GM19238 (cell line): Measurements from ENCODE around the gene TTC22.

Experiments
- DNase-seq: peaks from one replicate; pipeline ENCODE4 v3.0.0; 2011; ENCODE audit warnings: low spot score; ENCODE audit not compliant: insufficient read length

TTC22 gene

DNA sequence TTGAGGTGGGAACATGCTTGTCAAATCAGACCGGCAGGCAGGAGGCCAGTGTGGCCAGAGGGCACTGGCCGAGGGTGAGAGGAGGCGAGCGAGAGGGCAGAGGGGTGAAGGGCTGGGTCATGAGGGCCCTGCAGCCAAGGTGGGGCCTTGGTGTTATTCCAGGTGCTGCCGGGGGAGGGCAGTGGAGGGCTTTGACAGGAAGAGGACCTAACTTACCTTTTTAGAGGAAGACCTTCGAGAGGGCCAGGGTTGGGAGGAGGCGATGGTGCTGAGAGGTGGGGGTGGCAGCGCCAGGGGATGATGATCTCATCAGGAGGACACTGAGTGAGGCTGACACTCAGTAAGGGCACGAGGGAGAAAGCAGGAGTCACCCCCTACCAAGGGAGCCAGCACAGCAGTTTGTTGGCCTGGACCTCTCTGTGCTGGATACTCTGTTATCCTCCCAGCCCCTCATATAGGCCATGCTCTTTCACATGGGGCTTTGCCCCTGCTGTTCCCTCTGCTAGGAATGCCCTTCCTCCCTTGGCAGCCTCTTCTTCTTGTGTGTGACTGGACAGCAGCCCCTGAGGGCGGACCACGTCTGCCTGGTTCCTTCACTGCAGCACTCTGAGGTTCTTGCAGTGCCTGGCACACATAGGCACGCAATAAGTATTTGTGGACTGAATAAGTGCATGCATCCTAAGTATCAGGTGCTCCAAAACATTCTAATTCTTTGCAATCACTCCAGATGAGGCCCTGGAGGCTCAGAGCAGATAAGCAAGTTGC lies 7.5 kb upstream of the TTC22 start:
- DNase-seq, result no peak

DNA sequence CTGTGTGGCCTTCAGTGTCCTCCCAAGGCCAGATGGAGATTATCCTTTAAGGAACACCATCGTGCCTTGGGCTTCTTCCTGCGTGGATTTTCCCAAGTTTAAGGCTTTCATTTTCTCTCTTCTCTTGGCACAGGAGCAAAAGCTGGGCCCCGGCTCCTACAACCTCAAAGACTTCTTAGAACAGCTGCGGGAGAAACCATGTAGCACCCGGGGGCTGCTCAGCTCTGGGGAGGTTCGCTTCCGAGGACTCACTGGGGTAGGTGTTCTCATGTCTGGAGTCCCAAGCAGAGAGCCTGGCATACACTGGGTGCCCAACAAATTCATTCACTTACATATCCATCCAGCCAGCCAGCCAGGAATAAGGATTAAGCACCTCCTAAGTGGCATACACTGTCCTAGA lies 6.6 kb upstream of the TTC22 start:
- no peak for DNase-seq

GRCh38 chr1:54806931-54807611 lies 5.9 kb upstream of the TTC22 start:
- DNase-seq, result no peak

DNA sequence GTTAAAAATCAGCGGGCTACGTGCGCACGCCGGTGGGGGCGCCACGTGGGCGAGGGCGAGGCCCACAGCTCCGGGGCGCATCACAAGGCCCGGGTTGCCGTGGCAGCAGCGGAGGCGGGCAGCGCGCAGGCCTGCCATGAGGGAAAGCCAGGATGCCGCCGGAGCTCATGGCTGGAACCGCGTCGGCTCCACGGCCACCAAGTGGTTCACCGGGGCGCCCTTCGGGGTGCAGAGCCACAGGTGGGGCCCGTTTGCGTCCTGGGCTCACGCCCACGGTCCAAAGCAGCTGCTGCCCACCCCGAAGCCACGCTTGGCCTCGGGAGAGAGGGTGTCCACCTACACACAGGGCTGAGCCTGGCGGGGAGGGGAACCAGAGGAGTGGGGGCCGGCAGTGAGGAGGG lies 4.9 kb upstream of the TTC22 start:
- no peak for DNase-seq

DNA sequence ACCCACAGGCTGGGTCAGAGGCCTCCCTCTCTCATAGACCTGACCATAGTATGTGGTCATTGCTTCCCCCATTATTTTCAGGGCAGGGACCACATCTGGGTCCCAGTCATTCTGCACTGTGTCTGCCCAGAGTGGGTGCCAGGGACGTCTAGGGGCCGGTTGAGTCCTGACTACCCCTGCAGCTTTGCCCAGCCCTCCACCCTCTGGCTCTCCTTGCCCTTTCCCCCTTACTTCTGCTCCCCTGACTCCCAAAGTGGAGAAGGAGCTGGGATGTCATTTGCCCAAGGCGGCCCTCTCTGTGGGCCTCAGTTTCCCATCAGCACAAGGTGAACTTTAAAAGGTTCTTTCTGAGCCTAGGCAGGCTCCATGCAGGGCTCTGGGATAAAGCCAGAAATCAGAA lies 4.3 kb upstream of the TTC22 start:
- DNase-seq, result no peak

- DNase-seq, result no peak
Observed at GRCh38 chr1:54804471-54805132, 3.5 kb upstream of the TTC22 start.

GRCh38 chr1:54803761-54804470 lies 2.8 kb upstream of the TTC22 start:
- no peak for DNase-seq

DNA sequence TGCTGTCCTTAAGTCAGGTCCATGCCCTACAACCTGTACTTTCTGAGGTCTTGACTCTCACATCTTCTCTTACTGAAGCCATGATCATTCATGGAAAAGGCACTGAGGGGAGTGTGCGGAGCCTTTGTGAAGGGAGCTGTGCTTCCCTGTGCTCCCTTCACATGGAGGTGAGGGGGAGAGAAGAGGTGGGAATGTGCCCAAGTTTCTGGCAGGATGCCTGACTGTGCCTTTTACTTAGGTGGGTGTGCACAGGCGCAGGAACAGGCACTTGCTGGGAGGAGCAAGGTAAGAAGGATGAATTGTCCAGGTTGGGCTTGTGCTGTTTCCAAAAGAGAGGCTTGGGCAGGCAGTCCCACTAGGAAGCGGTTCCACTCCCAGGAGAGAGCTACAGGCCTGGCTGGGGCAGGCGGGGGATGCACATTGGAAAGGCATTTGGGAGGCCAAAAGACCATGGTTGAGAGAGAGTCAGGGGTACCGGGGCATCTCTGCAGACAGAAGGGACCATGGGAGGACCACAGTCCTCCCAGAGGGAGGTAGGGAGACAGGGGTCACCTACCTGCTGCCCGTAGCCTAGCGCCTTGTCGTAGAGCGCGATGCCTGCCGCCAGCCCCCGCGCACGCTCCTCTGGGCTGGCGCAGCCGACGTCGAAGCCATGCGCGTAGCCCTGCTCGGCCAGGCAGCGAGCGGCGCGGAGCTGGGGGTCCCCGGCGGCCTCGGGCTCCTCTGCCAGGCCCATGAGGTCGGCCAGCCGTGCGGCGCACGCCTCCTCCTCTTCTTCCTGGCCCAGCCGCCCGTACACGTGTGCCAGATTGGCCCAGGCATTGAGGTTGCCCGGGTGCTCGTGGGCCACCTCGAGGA lies 853 bp downstream of the TTC22 start:
- DNase-seq, result no peak

DNA sequence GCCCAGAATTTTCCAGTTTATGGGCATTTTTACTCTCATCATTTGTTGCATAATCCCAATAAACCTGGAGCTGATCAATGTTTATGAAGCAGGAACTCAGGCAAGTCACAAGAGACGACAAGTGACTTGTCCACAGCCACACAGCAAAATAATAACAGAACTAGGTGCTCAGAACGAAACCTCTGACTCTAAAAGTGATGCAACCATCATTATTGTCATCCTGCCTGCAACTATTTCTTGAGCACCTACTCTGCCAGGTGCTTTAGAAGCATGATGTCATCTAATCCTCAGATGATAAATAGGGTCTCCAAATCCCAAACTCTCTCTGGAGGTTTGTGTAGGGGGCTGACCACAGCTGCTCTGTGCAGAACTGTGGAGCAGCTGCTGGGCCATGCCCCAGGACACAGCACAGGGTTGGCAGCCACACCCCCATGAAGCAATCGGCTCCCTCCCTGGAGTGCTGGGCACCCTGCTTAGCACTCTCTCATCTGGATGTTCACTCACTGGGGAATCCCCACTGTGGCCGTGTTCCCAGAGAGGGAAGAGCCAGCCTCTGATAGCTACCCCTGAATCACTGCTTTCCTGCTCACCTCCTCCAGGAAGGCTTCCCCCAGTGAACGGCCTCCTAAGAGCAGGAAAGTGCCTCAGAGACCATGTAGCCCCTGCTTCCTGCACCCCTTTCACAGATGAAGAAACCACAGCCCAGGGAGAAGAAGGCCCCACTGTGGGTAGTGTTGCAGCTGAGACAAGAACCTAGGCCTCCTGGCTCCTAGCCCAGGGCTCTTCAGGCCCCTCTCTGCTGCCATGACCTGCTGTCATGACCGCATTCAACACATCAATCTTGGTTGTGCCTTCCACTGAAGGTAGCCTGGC lies 2.1 kb downstream of the TTC22 start:
- no peak for DNase-seq

DNA sequence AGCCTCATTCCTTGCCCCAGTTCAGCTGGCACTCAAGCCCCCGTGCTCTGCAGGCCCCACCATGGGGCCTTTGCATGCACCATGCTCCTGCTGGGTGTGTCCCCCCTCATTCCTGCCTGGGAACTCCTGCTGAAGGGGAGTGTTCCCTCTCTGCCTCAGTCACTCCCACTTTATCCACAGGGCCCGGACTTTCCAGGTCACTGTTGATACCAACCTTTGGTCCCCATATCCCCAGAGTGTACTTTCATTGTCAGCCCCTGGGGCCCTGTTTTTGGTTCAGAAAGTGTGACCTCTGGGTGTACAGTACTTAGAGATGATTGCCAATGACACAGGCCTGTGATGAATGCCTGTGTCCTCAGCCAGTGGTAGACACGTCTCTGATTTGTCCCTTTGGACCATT lies 2.9 kb downstream of the TTC22 start:
- DNase-seq, result no peak

DNA sequence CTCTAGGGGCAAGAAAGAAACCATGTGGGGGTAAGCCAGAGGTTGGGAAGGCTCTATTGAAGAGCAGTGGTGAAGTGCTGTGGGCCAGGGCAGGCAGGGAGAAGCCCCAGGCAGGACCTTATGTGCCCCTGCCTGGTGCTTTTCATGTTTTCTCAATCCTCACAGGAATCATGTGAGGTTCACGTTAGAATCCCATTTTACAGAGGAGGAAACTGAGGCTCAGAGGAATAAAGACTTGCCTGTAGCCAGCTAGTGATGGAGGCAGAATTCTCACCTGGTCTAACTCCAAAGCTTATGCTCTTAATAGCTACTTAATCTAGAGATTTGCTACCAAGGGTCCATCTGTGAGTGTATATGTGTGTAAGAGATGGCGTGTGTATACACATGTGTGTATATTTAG lies 4.2 kb downstream of the TTC22 start:
- DNase-seq, result no peak

GRCh38 chr1:54795841-54796468 lies 5.2 kb downstream of the TTC22 start:
- no peak for DNase-seq

GRCh38 chr1:54795356-54795665 lies 5.8 kb downstream of the TTC22 start:
- DNase-seq, result no peak

DNA sequence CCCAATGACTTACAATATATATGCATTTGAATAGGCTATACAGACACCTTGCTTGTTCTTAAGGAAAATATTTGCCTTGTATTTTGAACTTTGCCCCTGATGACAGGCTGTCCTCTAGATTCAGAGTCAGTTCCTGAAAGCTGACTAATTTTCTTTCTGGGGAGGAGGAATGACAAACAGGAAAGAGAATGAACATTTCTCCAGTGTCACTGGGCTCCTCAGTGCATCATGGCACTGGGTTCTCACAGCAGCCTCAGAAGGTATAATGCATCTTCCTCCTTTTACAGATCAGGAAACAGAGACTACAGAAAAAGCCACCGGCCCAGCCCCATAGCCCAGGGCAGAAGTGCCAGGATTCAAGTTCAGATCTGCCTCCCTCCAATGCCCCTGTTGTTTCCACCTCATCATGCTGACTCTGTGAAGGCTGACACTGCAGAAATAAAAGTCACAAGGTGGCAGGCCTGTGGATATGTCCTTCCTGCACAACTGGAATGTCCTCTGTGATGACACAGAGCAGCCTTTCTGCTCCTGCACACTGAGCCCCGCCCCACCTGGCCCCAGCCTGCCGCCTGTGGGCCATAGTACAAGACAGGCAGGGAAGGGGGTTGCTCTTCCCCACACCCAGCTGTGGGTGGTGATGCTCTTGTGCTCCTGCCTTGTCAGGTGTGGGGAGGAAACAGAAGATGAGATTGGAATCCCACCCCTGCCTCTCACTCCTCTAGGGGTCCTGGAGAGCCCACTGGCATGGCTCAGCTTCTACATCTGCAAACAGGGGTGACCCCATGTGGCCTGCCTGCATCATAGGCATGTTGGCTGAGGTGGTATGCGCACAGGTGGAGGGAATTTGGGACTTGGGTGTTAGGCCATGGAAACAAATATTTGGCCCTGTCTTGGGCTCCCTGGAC lies 6.4 kb downstream of the TTC22 start:
- DNase-seq, result no peak

DNA sequence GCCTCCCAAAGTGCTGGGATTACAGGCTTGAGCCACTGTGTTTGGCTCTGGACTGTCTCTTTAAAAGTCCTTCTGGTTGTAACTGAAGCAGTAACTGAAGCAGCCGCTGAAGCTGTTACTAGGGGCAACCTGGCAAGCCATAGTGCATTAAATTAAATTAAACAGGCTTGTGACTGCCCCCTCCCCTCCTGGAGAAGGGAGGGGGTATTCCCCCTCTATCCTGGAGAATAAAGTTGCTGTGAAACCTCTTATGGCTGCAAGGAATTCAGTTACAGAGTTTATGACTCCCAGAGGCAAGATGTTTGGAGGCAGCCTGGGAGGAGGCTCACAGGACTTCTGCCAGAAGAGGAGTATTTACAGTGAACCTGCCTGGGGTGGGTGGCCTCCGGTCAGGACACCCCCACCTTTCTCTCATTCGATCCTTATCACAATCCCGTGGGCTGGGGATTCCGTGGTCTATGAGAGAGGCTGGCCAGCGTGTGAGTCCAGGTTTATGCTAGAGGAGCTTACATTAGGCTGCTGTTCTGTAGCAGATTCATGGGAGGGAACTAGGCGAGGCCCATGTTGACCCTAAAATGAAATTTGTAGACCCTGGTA lies 8.3 kb downstream of the TTC22 start:
- DNase-seq, result no peak

DNA sequence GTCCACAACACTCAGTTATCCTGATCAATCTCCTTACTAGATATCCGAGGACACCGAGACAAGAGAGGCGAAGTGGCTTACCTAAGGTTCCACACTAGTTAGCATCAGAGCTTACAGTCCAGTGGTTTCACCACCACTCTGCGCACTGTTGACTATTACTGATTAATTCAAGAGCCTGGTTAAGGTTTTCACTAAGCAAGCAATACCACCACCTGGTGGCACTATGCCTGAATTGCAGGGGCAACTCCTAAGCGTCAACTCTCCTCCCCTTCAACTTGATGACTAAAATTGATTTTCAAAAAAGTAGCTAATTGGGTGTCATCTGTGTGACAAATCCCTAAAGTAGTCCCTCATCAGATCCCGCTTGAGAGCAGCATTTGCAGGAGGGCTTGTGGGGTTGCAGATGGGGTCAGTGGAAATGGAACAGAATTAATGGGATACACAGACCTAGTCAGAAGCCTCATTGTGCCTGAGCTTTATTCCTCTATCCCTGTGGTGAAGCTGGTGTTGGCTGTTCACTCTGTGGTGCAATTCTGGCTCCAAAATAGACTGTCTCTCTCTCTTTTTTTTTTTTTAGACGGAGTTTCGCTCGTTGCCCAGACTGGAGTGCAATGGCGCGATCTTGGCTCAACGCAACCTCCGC lies 9.1 kb downstream of the TTC22 start:
- DNase-seq, result peak; percentile 32

- no peak for DNase-seq
Observed at GRCh38 chr1:54788459-54788858, 12.7 kb downstream of the TTC22 start.

- DNase-seq, result no peak
Observed at GRCh38 chr1:54787604-54788003, 13.5 kb downstream of the TTC22 start.
